Cardiac muscle cell (in vitro differentiated cells and primary cell): ENCODE measurements around the gene MTMR3. TPM values are rescaled to one million over a fixed set of nuclear protein-coding genes. Genes with fewer than 3 reads are reported as not detected.

Source experiments
- DNase-seq, 2 donors: peaks; one replicate each; pipeline versions ENCODE4 v3.0.0 to v3.0.0-alpha.2; 2010 to 2017; ENCODE audit warnings: low read depth in 1 of 2, low spot score in 1 of 2
- H3K27ac ChIP-seq: fragments of 200-600 bp; sonication (generic); 2 replicates; pipeline ENCODE4 v1.5.1; 2016
- H3K27me3 ChIP-seq: fragments of 200-600 bp; sonication (generic); 2 replicates; pipeline ENCODE4 v1.6.0; 2016; ENCODE audit warnings: control low read depth
- H3K36me3 ChIP-seq: fragments of 200-600 bp; sonication (generic); 2 replicates; pipeline ENCODE4 v1.5.1; 2016; ENCODE audit warnings: control low read depth
- H3K4me1 ChIP-seq: fragments of 200-600 bp; sonication (generic); 2 replicates; pipeline ENCODE4 v1.8.1; 2017; ENCODE audit warnings: low read depth, mild to moderate bottlenecking, mixed run types
- H3K4me3 ChIP-seq: fragments of 200-600 bp; sonication (generic); 2 replicates; pipeline ENCODE4 v1.5.1; 2016; ENCODE audit warnings: mild to moderate bottlenecking
- H3K9me3 ChIP-seq: fragments of 200-600 bp; sonication (generic); 2 replicates; pipeline ENCODE4 v1.5.1; 2017; ENCODE audit warnings: low read depth, mild to moderate bottlenecking, control low read depth
- CTCF ChIP-seq: IDR thresholded peaks from 2 replicates; pipeline ENCODE4 v1.5.1; 2012; ENCODE audit warnings: low read depth, mild to moderate bottlenecking, low read length
- polyA plus RNA-seq: library from polyadenylated mRNA; unstranded; fragments of >200 nt; fragmentation: Nextera tagmentation; extraction: Ambion mirVana; gene quantifications from 2 replicates; pipeline ENCODE4 v1.2.1, GENCODE V29; 2016
- total RNA-seq: library from RNA; depleted of rRNA; stranded (reverse); fragments of >200 nt; gene quantifications from 2 replicates; pipeline ENCODE4 v1.2.3, GENCODE V29; 2016

Gene MTMR3
- total and polyA plus RNA-seq, 2 experiments from 2014 or later: 10.1 to 22.0 TPM

- no peak for TF ChIP-seq CTCF
These were observed 94.1 kb downstream of the MTMR3 start for GRCh38 chr22:29977107-29977506.

GRCh38 chr22:29979777-29980321 is 96.9 kb downstream of the MTMR3 start:
- Histone ChIP-seq H3K9me3 (no peaks in the 10 kb centered on the region), H3K27me3 (no peaks in the 10 kb centered on the region), H3K4me3 (no peak overlapping the region), H3K4me1 (no peaks in the 10 kb centered on the region), H3K36me3 (peaks cover 3% of the 10 kb centered on the region), H3K27ac (no peak overlapping the region)
- TF ChIP-seq CTCF: no peak
- DNase-seq: no peak

More at GRCh38 chr22:29977107-29977506, 94.1 kb downstream of the MTMR3 start:
- Histone ChIP-seq H3K27ac (no peak overlapping the region), H3K36me3 (peaks cover 3% of the 10 kb centered on the region), H3K4me3 (no peak overlapping the region), H3K9me3 (no peaks in the 10 kb centered on the region), H3K27me3 (no peaks in the 10 kb centered on the region), H3K4me1 (no peaks in the 10 kb centered on the region)
- DNase-seq: no peak

GRCh38 chr22:29983296-29983917 is 100.4 kb downstream of the MTMR3 start:
- Histone ChIP-seq H3K4me3 (no peak overlapping the region), H3K27me3 (no peaks in the 10 kb centered on the region), H3K4me1 (no peaks in the 10 kb centered on the region), H3K36me3 (peaks cover 3% of the 10 kb centered on the region), H3K27ac (no peak overlapping the region), H3K9me3 (no peaks in the 10 kb centered on the region)
- DNase-seq: no peak
- TF ChIP-seq CTCF: no peak

- no peaks in the 10 kb centered on the region for H3K9me3 ChIP-seq
- no peak for DNase-seq
- H3K4me1 ChIP-seq: no peaks in the 10 kb centered on the region
- H3K27me3 ChIP-seq: no peaks in the 10 kb centered on the region
- H3K36me3 ChIP-seq: no peaks in the 10 kb centered on the region
- TF ChIP-seq CTCF: no peak
- no peak overlapping the region for H3K4me3 ChIP-seq
- no peak overlapping the region for H3K27ac ChIP-seq
These were observed 102.9 kb downstream of the MTMR3 start for GRCh38 chr22:29985912-29986311.

- H3K27me3 ChIP-seq: no peaks in the 10 kb centered on the region
- H3K4me3 ChIP-seq: no peak overlapping the region
- no peaks in the 10 kb centered on the region for H3K9me3 ChIP-seq
- no peak overlapping the region for H3K27ac ChIP-seq
- TF ChIP-seq CTCF: no peak
- no peaks in the 10 kb centered on the region for H3K4me1 ChIP-seq
- DNase-seq: peak in 1 of 2 donors; percentile 18
- no peaks in the 10 kb centered on the region for H3K36me3 ChIP-seq
These were observed 104.2 kb downstream of the MTMR3 start for GRCh38 chr22:29987137-29987536.
